Right lobe of liver (tissue), 4 donors: ENCODE measurements around the gene HOXA9.

Experiments
- CTCF ChIP-seq, 4 donors: fragments of 200-600 bp in 3 of 4; fragments of 450-650 bp in 1 of 4; IDR thresholded peaks; one replicate each; pipeline versions ENCODE4 v1.5.1 to v1.8.0; 2016 to 2022; ENCODE audit warnings: antibody characterized with exemption in 4 of 4, mild to moderate bottlenecking in 2 of 4
- POLR2A ChIP-seq: fragments of 450-650 bp; IDR thresholded peaks from one replicate; pipeline ENCODE4 v1.6.1; 2017; ENCODE audit warnings: antibody characterized with exemption, mild to moderate bottlenecking
- donor health status: DM: no; HTN: no; CAD: no.
- donor health status: DM: no; HTN: no; CAD: no.
- donor health status: DM: no; HTN: yes; CAD: no.

- TF ChIP-seq CTCF (IDR thresholded peaks at IDR 0.05), result no peak
- no peak for TF ChIP-seq POLR2A
Observed at GRCh38 chr7:27172315-27172774, 7.0 kb upstream of the HOXA9 start.
